Midbrain (tissue), 1 donor: Measurements from ENCODE around the gene BTRC.

ENCODE experiments used
- DNase-seq: peaks from one replicate; lab custom pipeline; 2025; lab: John Stamatoyannopoulos, UW

BTRC gene

DNA sequence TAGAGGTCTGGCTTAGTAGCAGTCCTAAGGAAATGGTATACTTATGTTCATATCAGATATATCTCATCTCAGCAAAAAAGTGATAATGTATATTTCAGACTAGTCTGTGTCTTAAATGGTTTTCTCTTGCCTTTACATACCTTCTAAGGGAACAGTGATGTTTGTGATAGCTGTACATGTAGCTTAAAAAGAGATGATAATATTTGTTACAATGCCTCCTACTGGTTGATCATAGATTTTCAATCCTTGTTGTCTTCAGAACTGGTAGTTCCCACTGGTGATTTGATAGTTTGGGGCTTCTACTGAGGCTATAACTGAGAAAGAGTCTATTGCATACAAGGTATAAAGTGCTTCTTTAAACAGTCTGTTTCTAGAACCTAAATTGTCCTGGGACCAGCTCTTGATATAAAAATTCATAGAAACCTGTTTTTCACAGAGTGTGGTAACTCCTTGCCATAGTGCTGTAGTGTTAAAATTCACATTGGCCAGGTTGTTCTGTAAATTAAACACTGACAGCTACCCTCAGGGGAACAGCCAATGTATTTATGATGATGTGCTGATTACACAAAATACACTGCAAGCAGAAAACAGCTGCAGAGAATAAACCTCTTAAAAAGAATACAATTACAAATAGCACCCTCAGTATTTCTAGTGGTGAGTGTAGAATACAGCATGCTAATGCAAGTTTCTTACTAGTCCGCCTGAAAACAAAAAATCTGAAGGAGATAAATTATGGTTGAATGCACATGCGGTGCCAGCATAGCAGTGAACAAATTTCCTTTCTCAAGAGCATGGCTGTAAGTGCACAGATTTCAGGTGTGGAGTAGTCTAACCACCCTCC is 90.3 kb downstream of the BTRC start:
- no peak for DNase-seq

DNA sequence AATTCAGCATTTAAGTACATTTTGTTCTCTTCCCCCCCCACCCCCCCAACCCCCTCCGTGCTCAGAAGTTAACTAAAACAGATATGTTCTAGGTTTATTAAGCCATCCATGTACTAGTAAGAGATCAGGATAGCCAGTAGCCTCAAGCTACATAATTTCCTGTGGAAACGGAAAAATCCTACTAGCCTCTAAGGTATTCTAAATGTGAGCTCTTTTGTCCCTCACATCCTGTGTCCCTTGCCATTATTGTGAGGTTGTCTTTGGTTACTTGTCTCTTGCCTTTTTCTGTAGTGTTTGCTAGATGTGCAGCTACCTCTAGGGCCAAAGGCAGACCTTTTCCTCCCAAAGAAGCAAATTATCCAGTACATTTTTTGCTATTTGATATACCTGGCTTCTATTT is 92.1 kb downstream of the BTRC start:
- DNase-seq = no peak

DNA sequence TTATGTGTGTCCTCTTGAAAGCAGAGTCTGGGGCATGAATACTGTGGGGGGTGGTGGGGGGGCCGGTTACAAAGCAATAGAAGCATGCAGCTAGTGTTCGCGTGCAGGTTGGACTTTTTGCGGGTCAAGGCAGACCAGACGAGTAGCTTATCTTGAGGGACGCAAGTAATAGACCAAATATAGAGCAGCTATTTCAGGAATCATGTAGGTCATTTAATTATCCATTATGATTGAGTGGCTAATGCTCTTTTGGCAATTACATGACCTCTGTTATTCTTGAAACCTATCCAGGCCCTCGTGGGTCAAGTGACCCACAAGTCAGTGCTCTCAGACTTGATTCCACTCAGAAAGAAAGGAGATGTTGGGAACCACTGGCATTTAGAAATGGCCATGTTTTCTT is 93.0 kb downstream of the BTRC start:
- no peak for DNase-seq

DNA sequence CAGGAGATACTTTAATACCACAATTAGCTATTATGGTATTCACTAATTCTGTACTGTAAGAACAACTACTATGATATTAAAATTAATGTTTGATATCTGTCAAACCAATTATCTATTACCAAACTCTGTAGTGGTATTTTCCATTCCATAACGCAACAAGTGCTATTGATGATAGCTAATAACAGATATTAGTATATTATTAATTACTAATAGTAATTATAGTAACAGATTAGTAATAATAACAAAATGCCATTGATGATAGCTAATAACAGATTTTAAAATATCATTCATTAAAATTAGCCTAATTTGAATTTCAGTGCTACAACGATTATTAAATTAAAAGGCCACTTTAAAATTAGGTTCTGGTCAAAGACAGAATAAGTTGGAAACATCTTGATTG is 93.5 kb downstream of the BTRC start:
- DNase-seq = no peak

DNA sequence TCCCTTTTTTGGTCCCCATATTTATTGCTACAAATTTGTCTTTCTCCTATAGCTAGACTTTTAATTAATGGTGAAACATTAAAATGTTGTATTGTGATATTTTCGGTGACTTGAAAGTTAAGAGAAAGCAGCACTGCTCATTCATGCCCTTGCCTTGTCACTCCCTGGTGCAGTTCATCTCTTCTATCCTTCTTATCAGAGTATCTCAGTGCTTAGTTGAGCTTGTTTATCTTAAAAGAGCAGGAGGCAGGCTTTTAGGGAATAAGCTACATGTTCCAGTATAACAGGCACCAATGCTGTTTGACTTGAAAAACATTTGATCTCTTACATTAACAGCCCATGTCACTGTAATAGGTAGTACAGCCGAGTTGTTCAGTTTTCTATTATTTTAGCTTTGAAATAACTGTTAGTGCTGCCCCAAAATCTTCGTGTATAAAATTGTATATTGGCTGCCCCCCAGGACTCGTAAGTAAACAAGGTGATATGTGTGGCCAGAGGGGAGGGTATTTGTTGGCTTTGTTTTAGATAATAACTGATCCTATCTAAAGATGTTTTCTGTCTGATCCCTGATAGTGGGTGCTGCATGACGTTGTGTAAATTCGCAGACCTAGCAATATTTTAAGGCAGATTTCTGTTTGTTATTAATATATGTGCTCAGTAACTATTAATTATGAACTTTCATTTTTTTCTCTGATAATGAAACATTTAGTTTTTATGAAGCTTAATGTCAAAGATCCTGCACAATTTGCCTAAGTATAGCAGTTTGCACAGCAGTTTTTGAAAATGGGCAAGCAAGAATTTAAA is 96.5 kb downstream of the BTRC start:
- DNase-seq = no peak

DNA sequence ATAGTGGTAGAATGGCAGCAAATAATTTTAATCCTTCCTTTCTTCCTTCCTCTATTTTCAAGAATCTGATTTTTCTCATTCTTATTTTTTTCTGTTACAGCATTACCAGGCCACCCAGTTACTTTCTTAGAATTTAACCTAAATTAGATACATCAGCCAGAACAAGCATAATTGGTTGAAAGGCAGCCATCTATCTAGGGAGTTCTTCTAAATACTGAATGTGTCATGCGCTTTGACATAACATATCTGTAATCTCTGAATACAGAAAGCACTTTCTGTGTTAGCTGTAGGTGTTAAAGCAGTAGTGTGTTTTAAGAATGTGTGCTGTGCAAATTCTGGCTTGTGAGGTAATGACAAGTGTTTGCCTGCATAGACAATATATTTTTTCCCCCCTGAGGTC is 97.3 kb downstream of the BTRC start:
- DNase-seq = no peak

DNA sequence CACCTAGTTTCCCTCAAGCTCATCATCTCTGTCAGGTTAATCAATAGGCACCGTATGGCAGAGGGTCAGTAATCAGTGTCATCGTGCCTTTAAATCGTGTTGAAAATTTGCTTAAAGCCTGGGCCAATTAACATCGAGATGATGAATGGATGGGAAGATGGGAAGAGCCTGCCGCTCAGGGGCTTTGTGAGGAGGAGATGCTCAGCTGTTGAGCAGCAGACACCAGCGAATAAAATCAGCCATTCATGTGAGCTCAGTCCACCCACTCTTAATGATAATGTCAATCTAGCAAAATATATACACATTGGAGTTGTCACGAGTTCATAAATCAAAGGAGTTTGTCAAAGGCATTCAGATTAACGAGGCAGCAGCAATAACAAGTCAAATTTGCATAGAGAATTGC is 97.7 kb downstream of the BTRC start:
- DNase-seq = no peak

DNA sequence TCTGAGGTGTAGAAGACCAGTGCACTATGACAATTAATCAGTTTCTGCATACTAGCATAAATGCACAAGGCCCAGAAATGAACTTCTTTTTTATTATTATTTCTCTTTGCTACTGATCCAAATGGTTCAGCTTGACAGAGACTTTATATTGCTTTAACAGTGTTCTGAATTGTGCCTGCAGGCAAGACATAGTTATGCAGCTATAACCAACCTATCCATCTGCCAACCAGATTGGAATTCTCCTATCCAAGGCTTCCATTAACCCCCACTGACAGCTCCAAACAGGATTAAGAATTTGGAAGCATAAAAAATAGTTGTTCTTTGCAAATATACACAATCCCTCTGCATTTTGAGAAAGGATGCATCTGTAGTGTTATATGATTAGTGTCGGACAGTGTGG is 98.2 kb downstream of the BTRC start:
- no peak for DNase-seq

DNA sequence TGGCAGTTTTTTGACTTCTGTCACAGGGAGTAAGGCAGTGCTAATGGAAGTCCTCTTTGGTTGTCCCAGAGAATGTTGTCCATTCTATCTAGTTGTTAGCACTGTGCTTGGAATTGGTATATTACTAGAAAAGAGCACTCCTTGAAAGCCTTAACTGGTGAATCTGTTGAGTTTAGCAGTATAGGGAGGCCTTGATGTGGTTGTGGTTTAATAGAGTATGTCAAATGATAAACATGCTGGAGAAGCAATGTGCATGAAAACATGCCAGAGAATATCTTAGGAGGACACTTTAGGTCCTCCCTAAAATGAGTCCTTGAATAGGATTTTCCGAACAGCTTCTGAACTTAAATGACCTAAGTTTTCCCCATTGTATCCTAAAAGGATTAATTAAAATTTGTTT is 98.6 kb downstream of the BTRC start:
- no peak for DNase-seq

DNA sequence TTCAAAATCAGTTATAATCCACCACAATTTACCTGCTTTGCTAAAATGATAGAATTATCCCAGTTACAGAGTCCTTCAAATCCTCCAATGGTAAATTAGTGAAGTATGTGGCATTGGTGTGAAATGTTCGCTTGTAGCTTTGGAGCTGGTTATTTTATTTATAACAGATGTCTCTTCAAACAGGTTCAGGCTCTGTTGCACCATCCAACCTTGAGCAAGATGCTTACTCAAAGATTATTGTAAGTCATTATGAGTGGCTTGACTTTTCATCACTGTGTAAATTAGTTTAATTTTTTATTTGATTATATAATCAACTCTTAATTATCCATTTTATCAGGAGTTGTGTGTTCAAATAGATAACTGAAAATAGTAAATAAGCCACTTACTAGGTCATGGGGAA is 99.4 kb downstream of the BTRC start:
- DNase-seq = no peak

DNA sequence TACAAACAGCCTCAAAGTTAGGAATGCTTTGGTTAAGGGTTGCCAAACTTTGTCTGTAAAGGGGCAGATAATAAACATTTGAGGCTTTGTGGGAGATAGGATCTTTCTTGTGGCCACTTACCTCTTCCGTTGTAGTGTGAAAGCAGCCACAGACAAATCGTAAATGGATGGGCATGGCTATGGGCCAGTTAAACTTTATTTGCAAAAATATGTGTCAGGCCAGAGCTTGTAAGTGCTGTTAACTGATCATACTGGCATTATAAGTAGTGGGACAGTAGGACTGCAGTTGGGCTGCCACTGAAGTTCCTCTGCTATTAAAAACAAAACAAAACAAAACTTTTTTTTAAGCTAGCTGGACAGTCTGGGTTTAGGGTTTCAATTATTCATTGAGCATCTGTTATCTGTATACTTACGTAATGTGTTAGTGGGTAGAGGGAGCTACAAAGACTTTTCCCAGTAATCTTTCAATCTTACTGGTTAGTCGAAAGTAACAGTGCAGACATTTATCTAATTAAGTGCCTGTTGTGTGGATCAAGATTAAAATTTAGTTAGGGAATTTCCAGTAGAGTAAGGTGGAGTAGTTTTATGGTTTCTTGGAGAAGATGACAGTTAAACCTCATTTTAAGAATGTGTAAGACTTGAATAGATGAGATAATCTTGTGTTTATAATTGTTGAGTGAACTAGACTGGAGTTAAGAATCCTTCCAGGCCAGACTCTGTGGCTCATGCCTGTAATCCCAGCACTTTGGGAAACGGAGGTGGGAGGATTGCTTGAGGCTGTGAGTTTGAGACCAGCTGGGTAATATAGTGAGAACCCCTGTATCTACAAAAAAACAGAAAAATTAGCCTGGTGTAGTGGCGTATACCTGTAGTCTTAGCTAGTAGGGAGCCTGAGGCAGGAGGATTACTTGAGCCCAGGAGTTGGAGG is 100.1 kb downstream of the BTRC start:
- DNase-seq = no peak

DNA sequence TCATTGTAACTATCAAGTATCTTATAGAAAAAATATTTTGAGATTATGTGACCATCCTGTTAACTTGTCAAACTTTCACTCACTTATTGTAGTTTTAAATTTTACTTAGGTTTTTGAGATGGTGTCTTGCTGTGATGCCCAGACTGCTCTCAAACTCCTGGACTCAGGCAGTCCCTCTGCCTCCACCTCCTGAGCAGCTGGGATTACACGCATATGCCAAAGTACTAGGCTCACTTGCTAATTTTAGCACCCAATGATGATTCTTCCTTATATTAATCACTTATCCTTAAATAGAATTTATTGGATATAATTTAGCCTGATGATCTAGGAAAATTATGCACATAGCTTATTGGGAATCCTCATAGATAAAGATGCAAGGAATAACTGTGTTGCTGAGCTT is 104.9 kb downstream of the BTRC start:
- no peak for DNase-seq

DNA sequence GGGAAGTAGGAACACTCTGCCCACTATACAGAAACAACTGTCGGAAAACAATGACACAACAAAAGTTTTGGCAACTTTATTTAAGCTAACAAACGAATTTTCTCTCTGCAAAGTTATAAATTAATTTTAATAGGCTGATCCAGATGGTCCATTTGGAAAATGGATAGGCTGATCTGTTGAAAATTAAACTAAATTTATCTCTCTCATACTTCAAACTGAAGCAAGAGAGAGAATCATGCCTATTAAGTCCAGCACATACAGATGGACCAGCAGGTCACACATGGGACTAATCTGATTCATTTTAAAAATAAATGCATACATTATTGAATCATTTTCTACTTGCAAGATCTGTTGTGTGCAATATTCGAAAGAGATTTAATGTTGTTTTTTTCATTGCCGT is 110.1 kb downstream of the BTRC start:
- no peak for DNase-seq

DNA sequence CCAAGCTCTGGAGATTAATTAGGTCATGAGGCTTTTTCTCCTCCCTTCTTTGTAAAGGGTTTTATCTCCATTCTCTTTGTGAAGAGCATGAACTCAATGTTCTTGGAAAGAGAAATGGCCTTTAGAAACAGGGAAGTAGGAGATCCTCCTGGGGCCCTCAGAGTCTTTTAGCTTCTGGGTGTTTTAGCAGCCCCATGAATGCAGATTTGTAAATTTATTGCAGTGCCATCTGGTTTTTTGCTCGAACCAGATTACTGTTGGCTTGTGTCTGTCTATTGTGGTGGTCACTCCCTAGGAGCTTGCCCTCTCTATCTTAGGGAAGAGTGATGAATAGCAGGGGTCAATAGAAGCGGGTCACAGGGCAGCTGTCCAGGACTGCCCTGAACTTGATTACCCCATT is 110.6 kb downstream of the BTRC start:
- DNase-seq = no peak

DNA sequence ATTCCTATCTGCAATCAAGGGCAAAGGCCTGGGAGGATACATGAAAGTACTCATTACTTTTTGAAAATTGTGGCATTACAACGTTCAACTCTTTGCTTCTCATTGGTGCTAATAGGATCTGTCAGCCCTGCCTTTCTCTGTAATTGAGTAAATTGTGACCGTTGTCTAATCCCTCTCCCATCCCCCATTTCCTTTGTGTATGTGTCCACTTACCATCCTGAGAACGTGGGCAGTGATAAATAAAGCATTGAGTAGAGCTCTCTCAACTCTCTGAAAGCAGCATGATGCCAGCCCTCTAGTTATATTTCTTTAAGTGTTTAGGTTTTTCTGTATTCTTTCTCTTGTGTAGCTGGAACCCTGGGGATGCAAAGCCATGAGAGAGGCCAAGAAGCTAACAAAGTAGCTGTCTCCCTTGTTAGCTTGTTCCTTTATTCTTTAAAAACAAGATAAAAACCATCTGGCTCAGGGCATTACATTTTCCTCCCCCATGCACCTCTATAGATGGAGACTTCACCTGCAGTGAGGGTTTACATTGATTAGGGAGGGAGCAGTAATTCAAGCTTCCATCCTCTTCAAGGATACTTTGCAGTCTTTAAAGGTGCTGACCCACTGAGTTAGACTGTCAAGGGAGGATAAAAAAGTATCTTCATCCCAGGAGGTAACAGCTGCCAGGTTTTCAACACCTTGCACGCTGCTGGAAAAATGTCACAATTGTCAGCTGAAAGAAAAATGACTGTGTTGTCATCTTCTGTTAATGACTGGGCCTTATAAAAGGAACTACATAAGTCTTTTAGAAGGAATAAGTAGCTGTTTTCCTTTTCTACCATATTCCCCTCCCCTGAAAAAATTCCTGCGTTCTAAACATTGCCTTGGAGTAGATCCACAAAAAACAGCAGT is 112.3 kb downstream of the BTRC start:
- DNase-seq = no peak

DNA sequence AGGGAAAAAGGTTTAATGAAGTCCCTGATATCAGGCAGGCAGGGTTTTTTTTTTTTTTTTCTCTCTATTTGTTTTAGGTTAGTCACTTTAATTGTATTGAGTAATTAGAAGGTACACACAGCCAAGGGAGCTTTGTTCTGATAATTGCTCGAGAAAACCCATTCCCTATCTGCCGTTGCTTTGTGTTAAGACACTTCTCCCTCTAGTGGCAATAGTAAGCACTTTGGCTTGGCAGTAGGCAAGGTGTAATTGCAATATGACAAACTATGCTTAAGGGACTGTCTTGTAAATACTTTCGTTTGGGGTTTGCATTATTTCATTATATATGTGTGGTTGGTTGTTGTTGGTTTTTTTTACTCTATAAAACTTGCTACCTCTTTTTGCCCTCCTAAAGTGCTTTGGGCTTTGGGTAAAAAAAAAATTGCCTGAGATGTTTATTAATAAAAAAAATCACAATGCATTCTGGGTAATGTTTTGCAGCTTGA is 113.4 kb downstream of the BTRC start:
- peak; percentile 61 for DNase-seq

DNA sequence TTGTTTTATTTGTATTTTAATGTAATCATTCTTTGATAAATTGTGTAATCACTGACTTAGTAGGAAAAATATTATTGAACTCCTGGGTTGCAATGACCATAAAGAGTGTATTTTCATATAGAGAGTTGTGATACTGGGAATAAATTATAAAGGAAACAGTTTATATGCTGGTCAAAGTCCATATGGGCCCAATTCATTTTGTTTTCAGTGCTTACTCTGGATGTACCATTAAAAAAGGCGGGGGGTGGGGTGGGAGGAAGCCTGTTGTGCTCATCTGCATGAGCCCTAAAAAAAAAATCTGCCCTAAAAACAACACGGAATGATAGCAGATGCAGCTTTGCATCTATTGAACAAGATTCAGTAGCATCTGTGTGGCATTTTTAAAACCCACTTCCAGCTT is 114.2 kb downstream of the BTRC start:
- no peak for DNase-seq

DNA sequence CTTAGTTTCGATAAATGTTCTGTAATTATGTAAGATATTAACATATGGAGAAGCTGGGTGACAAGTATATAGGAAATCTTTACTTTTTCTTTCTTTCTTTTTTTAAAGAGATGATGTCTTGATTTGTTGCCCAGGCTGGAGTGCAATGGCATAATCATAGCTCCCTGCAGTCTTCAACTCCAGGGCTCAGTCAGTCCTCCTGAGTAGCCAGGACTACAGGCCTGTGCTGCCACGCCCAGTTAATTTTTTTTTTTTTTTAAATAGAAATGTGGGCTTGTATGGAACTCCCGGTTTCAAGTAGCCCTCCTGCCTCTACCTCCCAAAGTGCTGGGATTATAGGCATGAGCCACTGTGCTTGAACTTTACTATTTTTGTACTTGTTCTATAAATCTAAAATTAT is 122.4 kb downstream of the BTRC start:
- DNase-seq = no peak

DNA sequence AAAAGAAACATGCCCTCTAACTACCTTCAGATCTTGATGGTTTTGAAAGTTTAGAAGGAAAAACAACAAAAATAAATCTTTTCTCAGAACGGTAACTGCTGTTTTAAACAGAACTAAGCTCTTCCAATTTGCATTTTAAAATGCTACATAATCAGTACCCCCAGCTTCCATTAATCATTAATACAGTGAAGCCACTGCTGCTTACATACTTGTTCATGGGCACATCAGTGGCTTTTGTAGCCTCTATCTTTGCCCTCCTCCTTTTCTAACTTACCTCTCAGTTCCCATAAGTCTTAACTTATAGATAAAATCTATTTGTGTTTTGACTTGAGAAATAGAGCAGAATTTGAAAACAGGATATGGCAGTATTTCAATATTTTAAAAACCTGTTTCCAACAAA is 125.0 kb downstream of the BTRC start:
- no peak for DNase-seq

DNA sequence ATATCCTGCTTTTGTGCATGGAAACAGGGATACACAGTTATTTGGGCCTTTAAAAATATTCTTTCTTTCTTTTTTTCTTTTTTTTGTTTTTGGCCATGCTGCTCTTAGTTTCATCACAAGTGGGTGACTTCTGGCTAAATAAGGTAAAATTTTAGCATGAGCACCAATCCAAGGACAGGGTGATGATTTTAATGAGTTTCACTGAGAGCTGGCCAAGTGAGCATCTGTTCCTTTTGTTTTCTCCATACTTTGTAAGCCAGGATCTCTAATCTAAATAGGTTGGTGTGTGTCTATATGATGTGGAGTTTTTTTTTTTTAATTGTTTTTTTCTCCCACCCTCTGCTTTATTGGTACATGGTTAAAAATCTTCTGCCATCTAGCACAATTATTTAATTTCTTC is 127.3 kb downstream of the BTRC start:
- no peak for DNase-seq

DNA sequence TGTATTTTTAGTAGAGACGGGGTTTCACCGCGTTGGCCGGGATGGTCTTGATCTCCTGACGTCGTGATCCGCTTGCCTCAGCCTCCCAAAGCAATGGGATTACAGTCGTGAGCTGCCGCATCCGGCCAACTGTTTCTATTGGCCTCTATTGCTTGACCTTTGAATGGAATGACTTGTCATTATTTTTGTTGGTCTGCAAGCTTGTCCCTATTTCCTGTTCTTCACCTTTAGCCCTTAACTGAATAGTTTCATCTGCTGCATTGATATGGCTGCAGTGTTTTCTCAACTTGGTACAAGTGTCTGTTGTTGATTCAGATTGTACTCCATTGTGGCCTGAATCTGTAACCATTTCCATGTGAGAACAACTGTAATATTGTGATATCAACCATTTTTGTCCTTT is 128.6 kb downstream of the BTRC start:
- no peak for DNase-seq
